Liver (tissue), 9 donors: ENCODE data around the gene C11orf21. TPM values are rescaled to one million over a fixed set of nuclear protein-coding genes. Genes with fewer than 3 reads are reported as not detected.

Source experiments
- DNase-seq: peaks from one replicate; pipeline ENCODE4 v3.0.0-alpha.2; 2017; ENCODE audit warnings: low spot score
- H3K27ac ChIP-seq, 2 donors: one replicate each; pipeline ENCODE4 v1.7.0; 2013; ENCODE audit warnings: inconsistent platforms in 2 of 2, low read length in 2 of 2, control low read depth in 1 of 2, low read depth in 1 of 2, mild to moderate bottlenecking in 1 of 2
- H3K27me3 ChIP-seq, 4 donors: one replicate each; pipeline versions ENCODE4 v1.6.1 to v1.7.0; 2013; ENCODE audit warnings: low read length in 3 of 4, inconsistent platforms in 1 of 4, mild to moderate bottlenecking in 1 of 4, moderate library complexity in 1 of 4; ENCODE audit not compliant: control insufficient read depth in 4 of 4, insufficient read depth in 4 of 4
- H3K36me3 ChIP-seq, 4 donors: one replicate each; pipeline versions ENCODE4 v1.6.1 to v1.7.0; 2013; ENCODE audit warnings: low read length in 3 of 4, mild to moderate bottlenecking in 3 of 4, low read depth in 1 of 4, moderate library complexity in 1 of 4; ENCODE audit not compliant: control insufficient read depth in 4 of 4, insufficient read depth in 3 of 4
- H3K4me1 ChIP-seq, 4 donors: one replicate each; pipeline versions ENCODE4 v1.6.1 to v1.7.0; 2013; ENCODE audit warnings: low read length in 3 of 4, mild to moderate bottlenecking in 3 of 4, moderate library complexity in 1 of 4; ENCODE audit not compliant: control insufficient read depth in 4 of 4, insufficient read depth in 4 of 4
- H3K4me3 ChIP-seq, 3 donors: one replicate each; pipeline versions ENCODE4 v1.6.1 to v1.7.0; 2013; ENCODE audit warnings: low read length in 3 of 3, control low read depth in 1 of 3, low read depth in 1 of 3, mild to moderate bottlenecking in 1 of 3
- H3K9ac ChIP-seq, 2 donors: one replicate each; pipeline ENCODE4 v1.7.0; 2013; ENCODE audit warnings: low read length in 2 of 2, mild to moderate bottlenecking in 2 of 2, moderate library complexity in 2 of 2, control low read depth in 1 of 2, low read depth in 1 of 2
- H3K9me3 ChIP-seq, 4 donors: one replicate each; pipeline versions ENCODE4 v1.6.1 to v1.7.0; 2013; ENCODE audit warnings: low read length in 3 of 4; ENCODE audit not compliant: control insufficient read depth in 4 of 4
- EGR1 ChIP-seq, 2 donors: IDR thresholded peaks; 2 replicates each; pipeline ENCODE4 v1.6.1; 2016 to 2018; ENCODE audit warnings: antibody characterized with exemption in 2 of 2, low read depth in 2 of 2
- FOXA1 ChIP-seq: IDR thresholded peaks from 2 replicates; pipeline ENCODE4 v1.6.1; 2016; ENCODE audit warnings: antibody characterized with exemption
- FOXA2 ChIP-seq: IDR thresholded peaks from 2 replicates; pipeline ENCODE4 v1.6.1; 2016; ENCODE audit warnings: antibody characterized with exemption
- GABPA ChIP-seq, 2 donors: IDR thresholded peaks in 1 of 2; conservative IDR thresholded peaks in 1 of 2; 2 replicates each; pipeline ENCODE4 v1.6.1; 2016; ENCODE audit warnings: antibody characterized with exemption in 2 of 2, mild to moderate bottlenecking in 1 of 2, moderate library complexity in 1 of 2
- HNF4A ChIP-seq, 2 donors: conservative IDR thresholded peaks; 2 replicates each; pipeline ENCODE4 v1.6.1; 2016; ENCODE audit warnings: antibody characterized with exemption in 2 of 2, mild to moderate bottlenecking in 2 of 2
- HNF4G ChIP-seq: IDR thresholded peaks from 2 replicates; pipeline ENCODE4 v1.6.1; 2016; ENCODE audit warnings: antibody characterized with exemption
- JUND ChIP-seq, 2 donors: IDR thresholded peaks; 2 replicates each; pipeline ENCODE4 v1.6.1; 2016; ENCODE audit warnings: antibody characterized with exemption in 2 of 2
- NR2F2 ChIP-seq: IDR thresholded peaks from 2 replicates; pipeline ENCODE4 v1.6.1; 2016; ENCODE audit warnings: antibody characterized with exemption
- RAD21 ChIP-seq, 2 donors: IDR thresholded peaks; 2 replicates each; pipeline ENCODE4 v1.6.1; 2016; ENCODE audit warnings: antibody characterized with exemption in 2 of 2, mild to moderate bottlenecking in 2 of 2
- RXRA ChIP-seq, 2 donors: IDR thresholded peaks; 2 replicates each; pipeline ENCODE4 v1.6.1; 2017 to 2018; ENCODE audit warnings: antibody characterized with exemption in 2 of 2, mild to moderate bottlenecking in 1 of 2
- SP1 ChIP-seq: IDR thresholded peaks from 2 replicates; pipeline ENCODE4 v1.6.1; 2018; ENCODE audit warnings: antibody characterized with exemption, mild to moderate bottlenecking
- TAF1 ChIP-seq: conservative IDR thresholded peaks from 2 replicates; pipeline ENCODE4 v1.6.1; 2016; ENCODE audit warnings: antibody characterized with exemption, mild to moderate bottlenecking
- YY1 ChIP-seq: IDR thresholded peaks from 2 replicates; pipeline ENCODE4 v1.6.1; 2016; ENCODE audit warnings: antibody characterized with exemption, mild to moderate bottlenecking
- WGBS: extraction: QIAGEN DNeasy Blood & Tissue Kit; methylation state at CpG from one replicate; pipeline ENCODE4 v1.1.7; 2013; 5-methylcytosine and 5-hydroxymethylcytosine counted together
- polyA plus RNA-seq, 2 donors: library from polyadenylated mRNA; stranded (reverse) in 1 of 2; unstranded in 1 of 2; fragments of 200-250 nt in 1 of 2; fragments of >200 nt in 1 of 2; fragmentation: Nextera tagmentation in 1 of 2; extraction: Ambion mirVana in 1 of 2; gene quantifications; one replicate each; pipeline versions ENCODE4 v1.2.1 to v1.2.3, GENCODE V29; 2013 to 2015
- total RNA-seq, 2 donors: library from RNA; depleted of rRNA; stranded (reverse); fragments of >200 nt; gene quantifications; one replicate each; pipeline ENCODE4 v1.2.3, GENCODE V29; 2014
- TF ChIP-seq, protein P1 (sequence below): IDR thresholded peaks from 2 replicates; pipeline ENCODE4 v1.6.1; 2016; ENCODE audit warnings: antibody characterized with exemption
- TF ChIP-seq, protein P2 (sequence below): IDR thresholded peaks from 2 replicates; pipeline ENCODE4 v1.6.1; 2016; ENCODE audit warnings: antibody characterized with exemption
- TF ChIP-seq, protein P3 (sequence below): IDR thresholded peaks from 2 replicates; pipeline ENCODE4 v1.6.1; 2016; ENCODE audit warnings: antibody characterized with exemption, mild to moderate bottlenecking
- TF ChIP-seq, protein P4 (sequence below): IDR thresholded peaks from 2 replicates; pipeline ENCODE4 v1.6.1; 2016; ENCODE audit warnings: antibody characterized with exemption
- TF ChIP-seq, protein P5 (sequence below): fragments of 150-350 bp; IDR thresholded peaks from 2 replicates; pipeline ENCODE4 v1.5.1; 2017; ENCODE audit warnings: improper control_type of control experiment, low read depth, low read length; ENCODE audit not compliant: missing input control
- donor health status: healthy.
- donor health status: healthy.
- donor health status: healthy.
- donor health status: healthy.
- donor health status: healthy.

C11orf21 gene
- total and polyA plus RNA-seq, 4 donors, result 0.14 to 16.2 (median 0.44) TPM

DNA sequence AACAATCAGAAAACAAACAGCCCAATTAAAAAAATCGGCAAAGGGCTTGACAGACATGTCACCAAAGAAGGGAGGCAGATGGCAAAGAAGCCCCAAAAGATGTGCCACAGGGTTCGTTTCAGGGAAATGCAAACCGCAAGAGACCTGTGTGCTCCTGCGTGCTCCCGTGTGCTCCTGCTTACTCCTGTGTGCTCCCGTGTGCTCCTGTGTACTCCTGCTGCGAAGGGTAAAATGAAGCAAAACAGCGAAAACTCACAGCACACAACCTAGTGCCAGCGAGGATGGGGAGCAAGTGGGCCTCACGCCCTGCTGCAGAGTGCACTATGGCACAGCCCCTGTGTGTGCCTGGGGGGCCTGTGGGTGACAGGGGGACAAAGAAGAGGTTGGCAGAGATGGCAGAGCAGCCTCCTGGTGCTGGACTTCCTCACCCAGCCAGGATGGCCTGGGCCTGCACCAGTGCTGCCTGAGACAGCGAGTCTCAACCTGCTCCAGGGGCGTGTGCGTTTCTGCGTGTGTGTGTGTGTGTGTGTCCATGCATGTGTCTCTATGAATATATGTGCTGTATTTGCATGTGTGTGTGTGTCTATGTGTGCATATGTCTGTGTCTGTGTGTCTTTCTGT, 45.3 kb downstream of the C11orf21 start:
- no peaks in the 10 kb centered on the region for H3K4me1 ChIP-seq
- no peak overlapping the region for H3K27ac ChIP-seq
- no peaks in the 10 kb centered on the region for H3K9me3 ChIP-seq
- DNase-seq, result no peak
- no peaks in the 10 kb centered on the region for H3K36me3 ChIP-seq
- H3K27me3 ChIP-seq, result no peaks in the 10 kb centered on the region
- H3K9ac ChIP-seq, result no peak overlapping the region
- no peak overlapping the region for H3K4me3 ChIP-seq
- WGBS, result 90% methylated on average over 14 of the region's 14 CpGs
- TF ChIP-seq EGR1 (IDR thresholded peaks at IDR 0.05; ENCODE audit: low read depth in 2 of 2), result no peak
- no peak for TF ChIP-seq RXRA (IDR thresholded peaks at IDR 0.05)
- no peak for TF ChIP-seq FOXA1
- TF ChIP-seq YY1, result no peak
- TF ChIP-seq RAD21 (IDR thresholded peaks at IDR 0.05), result no peak
- no peak for TF ChIP-seq NR2F2
- TF ChIP-seq, protein P1, sequence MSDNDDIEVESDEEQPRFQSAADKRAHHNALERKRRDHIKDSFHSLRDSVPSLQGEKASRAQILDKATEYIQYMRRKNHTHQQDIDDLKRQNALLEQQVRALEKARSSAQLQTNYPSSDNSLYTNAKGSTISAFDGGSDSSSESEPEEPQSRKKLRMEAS, result no peak
- TF ChIP-seq, protein P2, sequence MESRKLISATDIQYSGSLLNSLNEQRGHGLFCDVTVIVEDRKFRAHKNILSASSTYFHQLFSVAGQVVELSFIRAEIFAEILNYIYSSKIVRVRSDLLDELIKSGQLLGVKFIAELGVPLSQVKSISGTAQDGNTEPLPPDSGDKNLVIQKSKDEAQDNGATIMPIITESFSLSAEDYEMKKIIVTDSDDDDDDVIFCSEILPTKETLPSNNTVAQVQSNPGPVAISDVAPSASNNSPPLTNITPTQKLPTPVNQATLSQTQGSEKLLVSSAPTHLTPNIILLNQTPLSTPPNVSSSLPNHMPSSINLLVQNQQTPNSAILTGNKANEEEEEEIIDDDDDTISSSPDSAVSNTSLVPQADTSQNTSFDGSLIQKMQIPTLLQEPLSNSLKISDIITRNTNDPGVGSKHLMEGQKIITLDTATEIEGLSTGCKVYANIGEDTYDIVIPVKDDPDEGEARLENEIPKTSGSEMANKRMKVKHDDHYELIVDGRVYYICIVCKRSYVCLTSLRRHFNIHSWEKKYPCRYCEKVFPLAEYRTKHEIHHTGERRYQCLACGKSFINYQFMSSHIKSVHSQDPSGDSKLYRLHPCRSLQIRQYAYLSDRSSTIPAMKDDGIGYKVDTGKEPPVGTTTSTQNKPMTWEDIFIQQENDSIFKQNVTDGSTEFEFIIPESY, result no peak
- TF ChIP-seq, protein P3, sequence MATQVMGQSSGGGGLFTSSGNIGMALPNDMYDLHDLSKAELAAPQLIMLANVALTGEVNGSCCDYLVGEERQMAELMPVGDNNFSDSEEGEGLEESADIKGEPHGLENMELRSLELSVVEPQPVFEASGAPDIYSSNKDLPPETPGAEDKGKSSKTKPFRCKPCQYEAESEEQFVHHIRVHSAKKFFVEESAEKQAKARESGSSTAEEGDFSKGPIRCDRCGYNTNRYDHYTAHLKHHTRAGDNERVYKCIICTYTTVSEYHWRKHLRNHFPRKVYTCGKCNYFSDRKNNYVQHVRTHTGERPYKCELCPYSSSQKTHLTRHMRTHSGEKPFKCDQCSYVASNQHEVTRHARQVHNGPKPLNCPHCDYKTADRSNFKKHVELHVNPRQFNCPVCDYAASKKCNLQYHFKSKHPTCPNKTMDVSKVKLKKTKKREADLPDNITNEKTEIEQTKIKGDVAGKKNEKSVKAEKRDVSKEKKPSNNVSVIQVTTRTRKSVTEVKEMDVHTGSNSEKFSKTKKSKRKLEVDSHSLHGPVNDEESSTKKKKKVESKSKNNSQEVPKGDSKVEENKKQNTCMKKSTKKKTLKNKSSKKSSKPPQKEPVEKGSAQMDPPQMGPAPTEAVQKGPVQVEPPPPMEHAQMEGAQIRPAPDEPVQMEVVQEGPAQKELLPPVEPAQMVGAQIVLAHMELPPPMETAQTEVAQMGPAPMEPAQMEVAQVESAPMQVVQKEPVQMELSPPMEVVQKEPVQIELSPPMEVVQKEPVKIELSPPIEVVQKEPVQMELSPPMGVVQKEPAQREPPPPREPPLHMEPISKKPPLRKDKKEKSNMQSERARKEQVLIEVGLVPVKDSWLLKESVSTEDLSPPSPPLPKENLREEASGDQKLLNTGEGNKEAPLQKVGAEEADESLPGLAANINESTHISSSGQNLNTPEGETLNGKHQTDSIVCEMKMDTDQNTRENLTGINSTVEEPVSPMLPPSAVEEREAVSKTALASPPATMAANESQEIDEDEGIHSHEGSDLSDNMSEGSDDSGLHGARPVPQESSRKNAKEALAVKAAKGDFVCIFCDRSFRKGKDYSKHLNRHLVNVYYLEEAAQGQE, result no peak
- TF ChIP-seq FOXA2, result no peak
- no peak for TF ChIP-seq SP1
- TF ChIP-seq, protein P4, sequence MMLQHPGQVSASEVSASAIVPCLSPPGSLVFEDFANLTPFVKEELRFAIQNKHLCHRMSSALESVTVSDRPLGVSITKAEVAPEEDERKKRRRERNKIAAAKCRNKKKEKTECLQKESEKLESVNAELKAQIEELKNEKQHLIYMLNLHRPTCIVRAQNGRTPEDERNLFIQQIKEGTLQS, result no peak
- TF ChIP-seq TAF1, result no peak
- no peak for TF ChIP-seq HNF4G
- no peak for TF ChIP-seq GABPA (IDR thresholded peaks at IDR 0.05 in 1 of 2, conservative IDR thresholded peaks at IDR 0.05 in 1 of 2)
- no peak for TF ChIP-seq HNF4A (conservative IDR thresholded peaks at IDR 0.05)
- TF ChIP-seq, protein P5, sequence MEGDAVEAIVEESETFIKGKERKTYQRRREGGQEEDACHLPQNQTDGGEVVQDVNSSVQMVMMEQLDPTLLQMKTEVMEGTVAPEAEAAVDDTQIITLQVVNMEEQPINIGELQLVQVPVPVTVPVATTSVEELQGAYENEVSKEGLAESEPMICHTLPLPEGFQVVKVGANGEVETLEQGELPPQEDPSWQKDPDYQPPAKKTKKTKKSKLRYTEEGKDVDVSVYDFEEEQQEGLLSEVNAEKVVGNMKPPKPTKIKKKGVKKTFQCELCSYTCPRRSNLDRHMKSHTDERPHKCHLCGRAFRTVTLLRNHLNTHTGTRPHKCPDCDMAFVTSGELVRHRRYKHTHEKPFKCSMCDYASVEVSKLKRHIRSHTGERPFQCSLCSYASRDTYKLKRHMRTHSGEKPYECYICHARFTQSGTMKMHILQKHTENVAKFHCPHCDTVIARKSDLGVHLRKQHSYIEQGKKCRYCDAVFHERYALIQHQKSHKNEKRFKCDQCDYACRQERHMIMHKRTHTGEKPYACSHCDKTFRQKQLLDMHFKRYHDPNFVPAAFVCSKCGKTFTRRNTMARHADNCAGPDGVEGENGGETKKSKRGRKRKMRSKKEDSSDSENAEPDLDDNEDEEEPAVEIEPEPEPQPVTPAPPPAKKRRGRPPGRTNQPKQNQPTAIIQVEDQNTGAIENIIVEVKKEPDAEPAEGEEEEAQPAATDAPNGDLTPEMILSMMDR, result no peak
- TF ChIP-seq JUND (IDR thresholded peaks at IDR 0.05), result no peak
